ENCODE results near the gene MCU.
"Not testable (repeated sequence)": the region's sequence is repeated elsewhere in the genome, so short reads cannot be mapped to it uniquely, and the experiment has no call there.

MCU gene

DNA sequence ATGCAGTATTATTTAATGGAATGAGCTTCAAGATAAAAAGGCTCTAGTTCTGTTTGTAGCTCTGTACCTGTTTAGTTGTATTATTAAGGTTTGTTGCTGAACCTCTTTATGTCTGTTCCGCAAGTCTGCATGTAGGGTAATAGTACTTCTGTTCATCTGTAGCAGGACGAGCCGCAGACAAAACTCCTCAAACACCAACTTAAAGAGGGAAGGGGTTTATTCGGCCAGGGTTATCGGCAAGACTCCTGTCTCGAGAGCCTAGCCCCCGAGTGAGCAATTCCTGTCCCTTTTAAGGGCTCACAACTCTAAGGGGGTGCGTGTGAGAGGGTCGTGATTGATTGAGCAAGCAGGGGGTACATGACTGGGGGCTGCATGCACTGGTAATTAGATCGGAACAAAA lies 67.0 kb downstream of the MCU start:
- H3K9me3 Mint-ChIP-seq, H3K27me3 Mint-ChIP-seq, H3K27ac Mint-ChIP-seq: not testable (repeated sequence)

DNA sequence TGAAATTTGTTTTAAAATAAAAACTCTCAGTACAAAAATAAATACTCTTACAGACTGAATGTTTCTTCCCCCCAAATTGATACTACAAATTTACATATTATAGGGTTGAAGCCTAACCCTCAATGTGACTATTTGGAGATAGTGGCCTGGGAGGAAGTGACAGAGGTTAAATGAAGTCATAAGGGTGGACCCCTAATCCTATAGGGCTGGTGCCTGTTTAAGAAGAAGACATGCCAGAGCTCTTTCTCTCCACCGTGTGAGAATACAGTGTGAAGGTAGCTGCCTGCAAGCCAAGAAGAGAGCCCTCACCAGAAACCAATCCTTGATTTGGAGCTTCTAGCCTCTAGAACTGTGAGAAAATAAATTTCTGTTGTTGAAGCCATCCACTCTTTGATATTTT lies 67.6 kb downstream of the MCU start:
- Mint-ChIP-seq H3K4me3 (no peak overlapping the region), H3K4me1 (peaks cover 4% of the 10 kb centered on the region), H3K27ac (no peak overlapping the region), H3K9me3 (no peaks in the 10 kb centered on the region), H3K27me3 (no peaks in the 10 kb centered on the region), H3K36me3 (peaks cover 15% of the 10 kb centered on the region)

More for the DNA sequence above, 67.0 kb downstream of the MCU start:
- not testable (repeated sequence) for H3K4me1 Mint-ChIP-seq, H3K36me3 Mint-ChIP-seq, H3K4me3 Mint-ChIP-seq

DNA sequence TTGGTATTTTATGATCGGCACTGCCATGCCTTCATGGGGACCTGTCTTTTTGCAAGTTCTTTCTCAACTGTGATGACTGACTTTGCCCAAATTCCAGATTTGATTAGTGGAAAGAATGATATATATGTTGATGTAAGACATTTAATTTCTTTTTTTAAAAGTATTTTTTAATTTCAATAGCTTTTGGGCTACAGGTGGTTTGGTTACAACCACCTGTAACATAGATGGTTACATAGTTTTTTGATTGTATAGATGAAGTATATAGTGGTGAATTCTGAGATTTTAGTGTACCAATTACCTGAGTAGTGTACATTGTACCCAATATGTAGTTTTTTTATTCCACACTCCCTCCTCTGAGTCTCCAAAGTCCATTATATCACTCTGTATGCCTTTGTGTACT lies 69.6 kb downstream of the MCU start:
- Mint-ChIP-seq H3K36me3 (peaks cover 19% of the 10 kb centered on the region), H3K27ac (no peak overlapping the region), H3K4me3 (no peak overlapping the region)

DNA sequence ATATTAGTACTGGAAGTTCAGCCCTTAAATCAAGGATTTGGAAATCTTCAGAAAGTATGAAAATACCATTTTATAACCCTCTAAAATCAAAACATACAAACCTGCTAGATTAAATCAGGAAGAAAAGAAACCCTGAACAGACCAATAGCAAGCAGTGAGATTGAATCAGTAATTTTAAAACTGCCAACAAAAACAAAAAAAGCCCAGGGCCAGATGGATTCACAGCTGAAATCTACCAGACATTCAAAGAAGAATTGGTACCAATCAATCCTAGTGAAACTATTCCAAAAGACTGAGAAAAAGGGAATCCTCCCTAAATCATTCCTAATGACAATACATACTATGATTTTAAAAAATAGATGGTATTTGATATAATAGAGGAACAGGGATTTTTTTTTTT lies 70.1 kb downstream of the MCU start:
- Mint-ChIP-seq H3K27ac (no peak overlapping the region), H3K4me1 (no peaks in the 10 kb centered on the region), H3K36me3 (peaks cover 20% of the 10 kb centered on the region), H3K9me3 (peaks cover 4% of the 10 kb centered on the region), H3K4me3 (no peak overlapping the region), H3K27me3 (no peaks in the 10 kb centered on the region)

More for the DNA sequence above, 69.6 kb downstream of the MCU start:
- Mint-ChIP-seq H3K9me3 (peaks cover 2% of the 10 kb centered on the region), H3K4me1 (no peaks in the 10 kb centered on the region), H3K27me3 (no peaks in the 10 kb centered on the region)

DNA sequence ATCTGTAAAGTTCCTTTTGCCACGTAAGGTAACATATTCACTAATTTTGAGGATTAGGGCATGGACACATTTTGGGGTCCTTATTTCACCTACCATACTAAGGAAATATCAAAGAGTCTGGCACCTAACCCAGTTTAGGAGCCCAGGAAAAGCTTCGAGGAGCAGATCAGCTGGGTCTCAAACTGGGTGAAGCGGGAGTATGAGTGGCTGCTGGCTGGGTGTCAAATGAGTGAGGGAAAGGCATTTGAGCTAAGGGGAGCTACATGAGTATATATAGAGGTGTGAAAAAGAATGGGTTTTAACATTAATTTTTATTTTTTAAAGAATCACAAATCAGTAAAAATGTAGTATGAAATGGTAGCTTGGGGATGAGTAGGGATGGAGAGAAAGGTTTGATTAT lies 71.3 kb downstream of the MCU start:
- no peak overlapping the region for H3K4me3 Mint-ChIP-seq
- H3K4me1 Mint-ChIP-seq = no peaks in the 10 kb centered on the region
- no peaks in the 10 kb centered on the region for H3K27me3 Mint-ChIP-seq
- peaks cover 25% of the 10 kb centered on the region for H3K36me3 Mint-ChIP-seq
- peaks cover 10% of the 10 kb centered on the region for H3K9me3 Mint-ChIP-seq
- no peak overlapping the region for H3K27ac Mint-ChIP-seq

DNA sequence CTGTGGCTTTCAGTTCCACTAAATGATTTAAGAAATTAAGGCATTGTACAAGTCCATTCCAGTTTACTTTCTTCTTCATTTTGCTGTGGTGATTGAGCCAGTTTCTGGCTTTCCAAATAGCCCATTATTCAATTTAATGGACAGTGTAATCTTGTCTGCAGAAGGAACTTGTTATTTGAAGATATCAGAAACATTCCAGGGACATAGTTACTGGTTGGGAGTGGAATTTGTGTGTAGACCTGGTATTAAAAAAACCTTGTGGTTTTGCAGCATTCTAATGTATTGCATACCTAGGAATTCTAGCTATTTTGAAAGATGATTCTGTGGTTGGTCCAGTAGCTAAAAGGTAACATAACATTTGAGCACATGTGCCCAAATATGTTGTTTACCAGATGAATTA lies 72.2 kb downstream of the MCU start:
- peaks cover 28% of the 10 kb centered on the region for H3K36me3 Mint-ChIP-seq
- no peak overlapping the region for H3K27ac Mint-ChIP-seq
- H3K9me3 Mint-ChIP-seq = peaks cover 10% of the 10 kb centered on the region
- H3K4me1 Mint-ChIP-seq = no peaks in the 10 kb centered on the region
- no peaks in the 10 kb centered on the region for H3K27me3 Mint-ChIP-seq
- no peak overlapping the region for H3K4me3 Mint-ChIP-seq

DNA sequence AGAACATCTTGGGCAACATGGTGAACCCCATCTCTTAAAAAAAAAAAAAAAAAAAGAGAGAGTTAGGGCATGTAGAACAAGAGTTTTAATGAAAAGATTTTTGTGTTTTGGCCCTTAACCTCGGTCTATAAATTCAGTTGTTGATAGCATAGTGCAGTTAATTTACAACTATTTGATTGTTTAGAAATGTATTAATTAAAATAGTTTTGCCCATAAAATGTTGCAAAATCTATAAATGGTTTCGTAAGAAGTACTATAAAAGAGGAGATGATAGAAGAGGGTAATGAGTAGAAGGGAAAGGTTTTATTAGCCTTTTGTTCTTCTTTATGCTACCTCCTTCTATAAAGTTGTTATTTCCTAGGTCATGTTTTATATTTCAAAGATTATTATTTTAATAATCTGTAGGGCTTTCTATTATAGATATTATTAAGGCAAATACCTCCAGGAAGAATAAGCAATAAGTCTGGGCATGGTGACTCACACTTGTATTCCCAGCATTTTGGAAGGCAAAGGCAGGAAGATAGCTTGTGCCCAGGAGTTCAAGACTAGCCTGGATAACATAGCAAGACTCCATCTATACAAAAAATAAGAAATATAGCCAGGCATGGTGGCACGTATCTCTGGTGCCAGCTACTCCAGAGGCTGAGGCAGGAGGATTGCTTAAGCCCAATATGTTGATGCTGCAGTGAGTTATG lies 73.3 kb downstream of the MCU start:
- Mint-ChIP-seq H3K4me1 (no peaks in the 10 kb centered on the region), H3K4me3 (no peak overlapping the region), H3K27ac (no peak overlapping the region), H3K36me3 (peaks cover 36% of the 10 kb centered on the region), H3K9me3 (peaks cover 16% of the 10 kb centered on the region), H3K27me3 (no peaks in the 10 kb centered on the region)

DNA sequence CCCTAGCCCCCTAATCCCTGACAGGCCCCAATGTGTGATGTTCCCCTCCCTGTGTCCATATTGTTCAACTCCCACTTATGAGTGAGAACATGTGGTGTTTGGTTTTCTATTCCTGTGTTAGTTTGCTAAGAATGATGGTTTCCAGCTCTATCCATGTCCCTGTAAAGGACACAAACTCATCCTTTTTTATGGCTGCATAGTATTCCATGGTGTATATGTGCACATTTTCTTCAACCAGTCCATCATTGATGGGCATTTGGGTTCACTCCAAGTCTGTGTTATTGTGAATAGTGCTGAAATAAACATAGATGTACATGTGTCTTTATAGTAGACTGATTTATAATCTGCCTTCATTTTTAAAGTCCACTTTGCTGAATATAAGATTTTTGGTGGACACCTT lies 79.3 kb downstream of the MCU start:
- Mint-ChIP-seq H3K36me3 (peaks cover 41% of the 10 kb centered on the region), H3K9me3 (peaks cover 44% of the 10 kb centered on the region), H3K4me1 (peaks cover 18% of the 10 kb centered on the region)
- not testable (repeated sequence) for H3K27me3 Mint-ChIP-seq, H3K27ac Mint-ChIP-seq, H3K4me3 Mint-ChIP-seq

DNA sequence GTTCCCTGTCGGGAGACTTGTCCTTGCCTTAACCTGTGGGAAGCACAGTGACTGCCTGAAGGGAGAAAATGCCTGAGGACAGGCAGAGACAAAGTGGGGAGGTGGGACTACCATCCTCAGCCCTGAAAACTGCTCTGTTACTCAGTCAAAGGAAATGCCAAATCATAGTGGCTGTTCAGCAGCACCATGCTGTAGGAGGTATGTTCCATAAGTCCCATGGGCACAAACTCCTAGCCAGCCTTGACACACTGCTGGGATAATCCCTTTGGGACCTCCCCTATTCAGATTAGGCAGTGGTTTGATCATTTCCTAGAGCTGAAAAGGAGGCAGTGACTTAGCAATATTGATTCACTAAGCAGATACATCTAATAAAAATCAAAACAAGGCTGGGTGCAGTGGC lies 80.1 kb downstream of the MCU start:
- no peaks in the 10 kb centered on the region for H3K27me3 Mint-ChIP-seq
- peaks cover 18% of the 10 kb centered on the region for H3K4me1 Mint-ChIP-seq
- peaks cover 46% of the 10 kb centered on the region for H3K9me3 Mint-ChIP-seq
- H3K27ac Mint-ChIP-seq = no peak overlapping the region
- peaks cover 42% of the 10 kb centered on the region for H3K36me3 Mint-ChIP-seq
- H3K4me3 Mint-ChIP-seq = no peak overlapping the region

DNA sequence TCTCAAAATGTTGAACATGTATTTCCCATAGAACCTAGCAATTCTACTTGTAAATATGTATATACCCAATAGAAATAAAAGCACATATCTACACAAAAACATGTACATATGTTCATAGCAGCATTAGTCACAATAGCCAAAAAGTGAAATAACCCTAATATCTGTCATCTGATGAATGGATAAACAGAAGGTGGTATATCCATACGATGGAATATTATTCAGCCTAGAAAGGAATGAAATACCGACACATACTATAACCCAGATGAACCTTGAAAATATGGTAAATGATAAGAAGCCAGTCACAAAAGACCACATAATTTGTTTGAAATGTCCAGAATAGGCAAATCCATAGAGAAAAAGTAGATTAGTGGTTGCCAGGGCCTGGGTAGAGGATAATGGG lies 87.9 kb downstream of the MCU start:
- Mint-ChIP-seq H3K27me3 (no peaks in the 10 kb centered on the region), H3K9me3 (peaks cover 18% of the 10 kb centered on the region)

DNA sequence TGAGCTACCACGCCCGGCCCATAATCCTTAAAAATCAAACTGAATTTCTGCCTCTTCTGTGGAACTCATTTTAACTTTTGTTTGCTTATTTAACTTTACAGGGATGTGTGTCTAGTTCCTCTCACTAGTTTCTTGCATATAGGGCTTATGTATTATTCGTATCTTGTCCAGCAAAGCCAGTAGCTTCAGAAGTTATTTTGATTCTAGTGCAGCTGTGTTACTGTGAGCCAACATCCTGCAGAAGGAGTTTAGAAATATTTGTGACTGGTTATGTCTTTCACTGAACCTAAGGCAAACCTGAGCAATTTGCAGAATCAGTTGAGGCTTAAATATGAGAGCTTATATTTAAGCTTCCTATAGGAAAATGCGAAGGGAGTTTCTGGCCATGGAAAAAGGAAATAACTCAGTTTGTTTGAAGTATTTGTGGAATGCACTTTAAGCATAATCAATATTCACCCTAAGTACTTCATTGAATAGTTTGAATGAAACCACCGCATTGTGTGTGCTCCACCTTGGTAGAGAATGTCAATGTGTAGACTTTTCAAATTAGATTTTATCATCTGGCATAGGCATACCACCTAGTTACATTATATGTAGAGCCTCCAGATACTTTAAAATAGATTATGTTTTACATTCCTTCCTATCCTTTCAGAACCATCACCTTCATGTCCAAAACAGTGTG lies 90.8 kb downstream of the MCU start:
- H3K4me3 Mint-ChIP-seq = no peak overlapping the region
- peaks cover 1% of the 10 kb centered on the region for H3K36me3 Mint-ChIP-seq
- H3K27ac Mint-ChIP-seq = no peak overlapping the region
- H3K4me1 Mint-ChIP-seq = peaks cover 8% of the 10 kb centered on the region
- H3K27me3 Mint-ChIP-seq = no peaks in the 10 kb centered on the region
- H3K9me3 Mint-ChIP-seq = peaks cover 6% of the 10 kb centered on the region

More for the DNA sequence above, 87.9 kb downstream of the MCU start:
- H3K36me3 Mint-ChIP-seq = peaks cover 11% of the 10 kb centered on the region
- no peak overlapping the region for H3K27ac Mint-ChIP-seq
- H3K4me1 Mint-ChIP-seq = peaks cover 8% of the 10 kb centered on the region
- H3K4me3 Mint-ChIP-seq = no peak overlapping the region

DNA sequence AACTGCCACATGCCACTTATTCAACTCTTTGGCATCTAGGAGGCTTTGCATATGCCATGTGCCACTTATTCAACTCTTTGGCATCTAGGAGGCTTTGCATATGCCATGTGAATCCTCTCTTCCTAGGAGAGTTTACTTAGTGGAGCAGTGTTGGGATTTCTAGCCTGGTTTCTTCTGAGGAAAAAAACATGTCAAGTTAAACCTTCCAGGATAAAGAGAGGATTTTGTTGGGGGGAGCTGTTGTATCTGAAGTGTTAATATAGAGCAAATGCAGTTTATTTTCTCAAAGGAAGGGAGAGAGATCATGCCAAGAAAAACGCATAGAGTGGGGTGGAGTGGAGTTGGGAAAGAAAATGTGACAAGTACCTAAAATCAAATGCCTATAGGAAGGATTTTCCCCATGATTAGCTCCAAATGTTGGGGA lies 91.5 kb downstream of the MCU start:
- Mint-ChIP-seq H3K4me3 (no peak overlapping the region), H3K27ac (no peak overlapping the region), H3K9me3 (peaks cover 6% of the 10 kb centered on the region)

DNA sequence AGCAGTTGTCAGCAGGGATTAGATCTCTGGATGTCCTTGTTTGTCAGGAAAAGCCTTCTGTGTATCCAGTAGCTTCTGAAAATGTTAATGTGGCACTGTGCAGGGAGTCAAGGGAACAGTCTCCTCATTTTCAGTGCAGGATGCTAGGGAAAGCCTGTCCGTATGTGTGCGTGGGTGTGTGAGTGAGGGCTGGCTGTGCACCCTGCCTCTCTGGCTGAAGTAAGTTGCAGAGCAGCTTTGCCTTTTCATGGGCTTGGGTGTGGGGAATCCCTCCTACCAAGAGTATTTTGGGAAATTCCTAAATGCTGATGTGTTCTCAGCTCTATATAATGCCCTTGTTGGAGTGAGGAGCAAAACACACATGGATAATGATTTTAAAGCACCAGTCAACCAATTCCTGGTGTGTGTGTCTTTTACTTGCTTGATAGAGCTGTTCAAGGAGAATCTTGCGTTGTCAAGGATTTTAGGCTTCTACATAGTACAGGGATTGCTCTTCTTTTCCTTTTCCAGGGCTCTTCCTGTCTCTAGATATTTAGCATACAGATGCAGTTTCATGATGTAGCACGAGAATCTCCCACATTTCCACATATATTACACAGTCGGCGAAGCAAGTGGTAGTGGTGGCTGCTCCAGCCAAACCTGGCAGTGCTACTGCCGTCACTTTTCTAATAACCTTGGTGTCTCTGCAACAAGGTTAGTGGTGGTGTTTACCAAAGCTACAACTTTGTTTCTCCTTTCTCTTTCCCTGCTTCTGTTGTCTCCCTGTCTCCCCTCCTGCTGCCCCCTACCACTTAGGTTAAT lies 92.8 kb downstream of the MCU start:
- no peaks in the 10 kb centered on the region for H3K27me3 Mint-ChIP-seq
- H3K27ac Mint-ChIP-seq = no peak overlapping the region
- peaks cover 2% of the 10 kb centered on the region for H3K9me3 Mint-ChIP-seq
- peaks cover 16% of the 10 kb centered on the region for H3K4me1 Mint-ChIP-seq
- H3K36me3 Mint-ChIP-seq = peaks cover 4% of the 10 kb centered on the region
- H3K4me3 Mint-ChIP-seq = no peak overlapping the region

More for the DNA sequence above, 91.5 kb downstream of the MCU start:
- H3K36me3 Mint-ChIP-seq = peaks cover 4% of the 10 kb centered on the region
- H3K4me1 Mint-ChIP-seq = peaks cover 8% of the 10 kb centered on the region
- no peaks in the 10 kb centered on the region for H3K27me3 Mint-ChIP-seq

DNA sequence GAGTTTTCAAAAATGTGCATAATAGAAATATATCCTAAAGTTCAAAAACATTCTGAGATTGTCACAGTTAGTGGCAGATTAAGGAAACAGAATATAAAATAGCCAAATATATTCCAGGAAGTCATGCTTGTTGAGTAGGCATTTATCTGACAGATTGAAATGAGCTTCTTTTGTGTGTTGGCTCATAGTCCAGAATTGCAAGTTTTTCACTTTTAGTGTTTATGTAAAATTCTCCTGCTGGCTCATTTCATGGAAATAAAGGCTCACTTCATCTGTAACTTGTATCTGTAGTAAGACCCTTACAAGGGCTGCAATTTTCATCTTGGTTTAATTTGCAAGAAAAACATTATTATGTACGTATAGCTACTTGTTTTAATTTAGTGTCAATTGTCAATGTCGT lies 93.5 kb downstream of the MCU start:
- no peak overlapping the region for H3K27ac Mint-ChIP-seq
- no peak overlapping the region for H3K4me3 Mint-ChIP-seq
- H3K36me3 Mint-ChIP-seq = peaks cover 4% of the 10 kb centered on the region
- H3K9me3 Mint-ChIP-seq = no peaks in the 10 kb centered on the region
- peaks cover 19% of the 10 kb centered on the region for H3K4me1 Mint-ChIP-seq
- no peaks in the 10 kb centered on the region for H3K27me3 Mint-ChIP-seq

DNA sequence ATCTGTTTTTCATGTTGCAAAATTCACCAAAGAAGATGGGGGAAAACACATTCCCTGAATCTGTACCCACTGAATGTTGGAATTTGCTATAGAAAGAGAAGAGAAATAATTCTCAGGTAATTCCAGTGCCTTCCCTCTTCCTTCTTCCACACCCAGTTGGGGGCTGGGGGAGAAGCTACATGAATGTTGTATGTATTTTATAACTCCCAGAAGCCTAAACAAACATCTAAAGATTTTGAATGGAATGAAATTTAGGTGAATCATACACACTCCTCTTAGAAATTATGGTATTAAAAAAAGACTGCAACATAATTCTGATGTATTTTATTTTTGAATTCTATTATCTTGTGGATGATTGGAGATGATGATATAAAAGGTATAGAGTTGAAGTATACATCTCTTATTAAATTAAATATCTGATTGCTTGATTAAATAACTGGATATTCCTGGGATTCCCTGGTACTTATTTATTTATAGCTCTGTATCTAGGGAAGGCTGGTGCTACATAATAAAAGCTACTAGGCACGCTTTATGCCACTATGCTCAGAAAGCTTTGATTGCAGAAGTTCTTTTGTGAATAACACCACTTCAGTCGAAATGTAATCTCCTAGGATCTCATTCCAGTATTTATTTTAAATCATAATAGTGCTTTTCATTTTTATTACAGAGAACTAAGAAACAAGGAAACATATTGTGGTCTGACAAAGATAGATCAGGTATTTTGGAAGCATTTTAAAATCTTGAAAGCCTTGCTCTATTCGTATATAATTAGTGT lies 98.5 kb downstream of the MCU start:
- H3K4me3 Mint-ChIP-seq = no peak overlapping the region
- H3K27ac Mint-ChIP-seq = no peak overlapping the region
- H3K4me1 Mint-ChIP-seq = peaks cover 11% of the 10 kb centered on the region
- H3K9me3 Mint-ChIP-seq = no peaks in the 10 kb centered on the region
- no peaks in the 10 kb centered on the region for H3K27me3 Mint-ChIP-seq
- H3K36me3 Mint-ChIP-seq = peaks cover 2% of the 10 kb centered on the region
